Transverse colon (tissue), 4 donors: ENCODE measurements around the gene CCDC51. TPM values are rescaled to one million over a fixed set of nuclear protein-coding genes. Genes with fewer than 3 reads are reported as not detected.

ENCODE experiments used
- DNase-seq: peaks from one replicate; pipeline ENCODE4 v3.0.0-alpha.2; 2019
- H3K27ac ChIP-seq, 4 donors: fragments of 200-600 bp; sonication (generic); 2 replicates each; pipeline ENCODE4 v1.5.1; 2016 to 2018; ENCODE audit warnings: inconsistent platforms in 4 of 4
- H3K27me3 ChIP-seq: fragments of 200-600 bp; sonication (generic); 2 replicates; pipeline ENCODE4 v1.5.1; 2017; ENCODE audit warnings: inconsistent platforms
- H3K36me3 ChIP-seq, 4 donors: fragments of 200-600 bp; sonication (generic); 2 replicates each; pipeline ENCODE4 v1.5.1; 2017 to 2019; ENCODE audit warnings: inconsistent platforms in 4 of 4
- H3K4me1 ChIP-seq, 4 donors: fragments of 200-600 bp; sonication (generic); 2 replicates each; pipeline ENCODE4 v1.5.1; 2017 to 2020; ENCODE audit warnings: inconsistent platforms in 4 of 4
- H3K4me3 ChIP-seq, 4 donors: fragments of 200-600 bp; sonication (generic); 1 replicate in 1 of 4; 2 replicates in 3 of 4; pipeline versions ENCODE4 v1.5.1 to v1.6.1; 2017 to 2019; ENCODE audit warnings: inconsistent platforms in 4 of 4
- H3K9me3 ChIP-seq, 2 donors: fragments of 200-600 bp; sonication (generic); 2 replicates each; pipeline ENCODE4 v1.5.1; 2017 to 2019; ENCODE audit warnings: inconsistent platforms in 2 of 2
- CTCF ChIP-seq, 5 experiments: fragments of 200-600 bp in 3 of 5; fragments of 450-650 bp in 2 of 5; sonication (generic) in 3 of 5; IDR thresholded peaks; 1 replicate in 2 of 5; 2 replicates in 3 of 5; pipeline ENCODE4 v1.5.1; 2016 to 2017; ENCODE audit warnings: antibody characterized with exemption in 5 of 5, inconsistent platforms in 3 of 5, mild to moderate bottlenecking in 2 of 5, moderate library complexity in 1 of 5
- EP300 ChIP-seq: sonication (generic); formaldehyde crosslinking; IDR thresholded peaks from one replicate; pipeline ENCODE4 v1.6.1; 2017; ENCODE audit warnings: antibody characterized with exemption, low read depth
- POLR2A ChIP-seq: fragments of 450-650 bp; IDR thresholded peaks from one replicate; pipeline ENCODE4 v1.6.1; 2016; ENCODE audit warnings: antibody characterized with exemption, mild to moderate bottlenecking, moderate library complexity
- POLR2AphosphoS5 ChIP-seq, 3 donors: sonication (generic); formaldehyde crosslinking; IDR thresholded peaks; one replicate each; pipeline ENCODE4 v1.6.1; 2016; ENCODE audit warnings: antibody characterized with exemption in 3 of 3
- WGBS, 2 donors: methylation state at CpG; one replicate each; pipeline ENCODE4 v1.1.5; 2018; ENCODE audit warnings: low coverage in 1 of 2; 5-methylcytosine and 5-hydroxymethylcytosine counted together
- in situ Hi-C, 4 donors: fragments of 200-750 bp; cut with MboI; loops; one replicate each; pipeline versions ENCODE4 v1.15.0 to v1.15.1; 2017; ENCODE audit warnings: low sequenced_read_pairs in 3 of 4, low pct_ligation_motif_present in 1 of 4, low pct_unique_long_range_greater_than_20kb in 1 of 4
- intact Hi-C: fragments of 100-400 bp; cut with DNase I; formaldehyde crosslinking; loops from one replicate; pipeline ENCODE4 v1.15.1; 2023; ENCODE audit warnings: low total_unique reads
- total RNA-seq, 4 donors: library from RNA; depleted of rRNA; stranded (reverse); fragments of >200 nt; gene quantifications; one replicate each; pipeline ENCODE4 v1.1.0, GENCODE V29; 2016

The CCDC51 gene
- total RNA-seq, 4 donors from 2014 or later, result 2.8 to 14.1 (median 8.2) TPM

GRCh38 chr3:48399387-48400172, 40.3 kb downstream of the CCDC51 start:
- H3K4me1 ChIP-seq, result peaks cover 3 to 16% (median 7%) of the 10 kb centered on the region in 4 donors
- no peak overlapping the region for H3K27ac ChIP-seq
- DNase-seq, result no peak
- TF ChIP-seq POLR2AphosphoS5 (IDR thresholded peaks at IDR 0.05), result no peak
- TF ChIP-seq EP300, result no peak
- no peak for TF ChIP-seq POLR2A
- TF ChIP-seq CTCF (IDR thresholded peaks at IDR 0.05), result no peak
- in situ Hi-C loops, result loop anchor here in 2 of 4 donors (5.0 to 10.0 kb wide), 2 partner anchors 38 to 125 kb away; no protein-coding TSS in a partner anchor
- peaks cover 0 to 6% (median 0%) of the 10 kb centered on the region in 4 donors for H3K36me3 ChIP-seq
- H3K27me3 ChIP-seq, result peaks cover 6% of the 10 kb centered on the region
- WGBS, 2 donors, result 53 to 60% methylated on average over 1 to 4 of the region's 4 CpGs
- intact Hi-C loops, result loop anchor here (2.0 kb wide), 1 partner anchor 37 kb away; no protein-coding TSS in a partner anchor
- no peaks in the 10 kb centered on the region for H3K9me3 ChIP-seq
- H3K4me3 ChIP-seq, result no peak overlapping the region

GRCh38 chr3:48398701-48399386, 41.1 kb downstream of the CCDC51 start:
- TF ChIP-seq POLR2A, result no peak
- TF ChIP-seq POLR2AphosphoS5 (IDR thresholded peaks at IDR 0.05), result no peak
- TF ChIP-seq CTCF (IDR thresholded peaks at IDR 0.05), result no peak
- TF ChIP-seq EP300, result no peak
- Histone ChIP-seq H3K9me3 (no peaks in the 10 kb centered on the region), H3K36me3 (peaks cover 0 to 2% (median 0%) of the 10 kb centered on the region in 4 donors), H3K4me1 (peaks cover 3 to 16% (median 7%) of the 10 kb centered on the region in 4 donors), H3K27ac (no peak overlapping the region), H3K4me3 (no peak overlapping the region), H3K27me3 (peaks cover 8% of the 10 kb centered on the region)
- in situ Hi-C loops, result loop anchor here in 1 of 4 donors (5.0 kb wide), 1 partner anchor 38 kb away; no protein-coding TSS in a partner anchor
- no peak for DNase-seq
- intact Hi-C loops, result no loop called here
- WGBS, 2 donors, result 58% methylated on average over 11 of the region's 11 CpGs; no CpG with 5 or more reads in 1 of the 2 donors

- WGBS, 2 donors, result 13 to 62% methylated on average over 1 to 9 of the region's 9 CpGs
- peaks cover 3 to 16% (median 7%) of the 10 kb centered on the region in 4 donors for H3K4me1 ChIP-seq
- H3K4me3 ChIP-seq, result no peak overlapping the region
- no peak for DNase-seq
- H3K36me3 ChIP-seq, result no peaks in the 10 kb centered on the region
- in situ Hi-C loops (loop anchor here in 1 of 4 donors (5.0 kb wide), 1 partner anchor 39 kb away; no protein-coding TSS in a partner anchor), intact Hi-C loops (no loop called here)
- H3K27me3 ChIP-seq, result peaks cover 12% of the 10 kb centered on the region
- H3K27ac ChIP-seq, result no peak overlapping the region
- TF ChIP-seq CTCF (IDR thresholded peaks at IDR 0.05) (no peak), POLR2A (no peak), EP300 (no peak), POLR2AphosphoS5 (IDR thresholded peaks at IDR 0.05) (no peak)
- no peaks in the 10 kb centered on the region for H3K9me3 ChIP-seq
These were observed 41.9 kb downstream of the CCDC51 start for GRCh38 chr3:48397767-48398681.
